Mesenchymal stem cell (in vitro differentiated cells and primary cell): ENCODE results near the gene CARD18.

ENCODE experiments used
- DNase-seq: peaks from one replicate; pipeline ENCODE4 v3.0.0-alpha.2; 2013
- H2AFZ ChIP-seq: one replicate; pipeline ENCODE4 v1.6.1; 2013; ENCODE audit warnings: low read depth, mild to moderate bottlenecking, control low read depth, inconsistent platforms, low read length, moderate library complexity
- H2AK5ac ChIP-seq: 2 replicates; pipeline ENCODE4 v1.6.1; 2013; ENCODE audit warnings: low read length, moderate library complexity, mild to moderate bottlenecking, inconsistent platforms; ENCODE audit not compliant: severe bottlenecking
- H2BK120ac ChIP-seq: one replicate; pipeline ENCODE4 v1.6.1; 2013; ENCODE audit warnings: low read depth, mild to moderate bottlenecking, inconsistent platforms, low read length, moderate library complexity
- H2BK12ac ChIP-seq, 2 experiments: one replicate each; pipeline ENCODE4 v1.6.1; 2013; ENCODE audit warnings: inconsistent platforms in 2 of 2, low read length in 2 of 2, mild to moderate bottlenecking in 2 of 2, moderate library complexity in 2 of 2, control low read depth in 1 of 2
- H2BK15ac ChIP-seq: one replicate; pipeline ENCODE4 v1.6.1; 2013; ENCODE audit warnings: mild to moderate bottlenecking, low read depth, inconsistent platforms; ENCODE audit not compliant: poor library complexity, severe bottlenecking
- H2BK5ac ChIP-seq: 2 replicates; pipeline ENCODE4 v1.6.1; 2013; ENCODE audit warnings: low read depth, mild to moderate bottlenecking, low read length, control low read depth, inconsistent platforms; ENCODE audit not compliant: poor library complexity, severe bottlenecking
- H3K14ac ChIP-seq, 2 experiments: one replicate each; pipeline ENCODE4 v1.6.1; 2013; ENCODE audit warnings: inconsistent platforms in 2 of 2, low read length in 2 of 2, control low read depth in 1 of 2, mild to moderate bottlenecking in 1 of 2, moderate library complexity in 1 of 2
- H3K18ac ChIP-seq, 2 experiments: one replicate each; pipeline ENCODE4 v1.6.1; 2013; ENCODE audit warnings: inconsistent platforms in 2 of 2, low read length in 2 of 2, control low read depth in 1 of 2, low read depth in 1 of 2, mild to moderate bottlenecking in 1 of 2
- H3K23ac ChIP-seq, 2 experiments: one replicate each; pipeline ENCODE4 v1.6.1; 2013; ENCODE audit warnings: inconsistent platforms in 2 of 2, low read length in 2 of 2, mild to moderate bottlenecking in 2 of 2, moderate library complexity in 2 of 2, control low read depth in 1 of 2
- H3K27ac ChIP-seq: 2 replicates; pipeline ENCODE4 v1.5.1; 2013; ENCODE audit warnings: mild to moderate bottlenecking, moderate library complexity, low read length, control low read depth, inconsistent platforms; ENCODE audit not compliant: poor library complexity, severe bottlenecking
- H3K27me3 ChIP-seq, 2 experiments: 2 replicates each; pipeline versions ENCODE4 v1.6.1 to v1.7.0; 2013; ENCODE audit warnings: low read length in 2 of 2, mild to moderate bottlenecking in 2 of 2, moderate library complexity in 2 of 2, control low read depth in 1 of 2, inconsistent platforms in 1 of 2; ENCODE audit not compliant: control insufficient read depth in 1 of 2, insufficient read depth in 1 of 2
- H3K36me3 ChIP-seq, 2 experiments: 2 replicates each; pipeline versions ENCODE4 v1.6.1 to v1.7.0; 2013; ENCODE audit warnings: low read length in 2 of 2, control low read depth in 1 of 2, inconsistent platforms in 1 of 2, low read depth in 1 of 2, mild to moderate bottlenecking in 1 of 2; ENCODE audit not compliant: insufficient read depth in 2 of 2, control insufficient read depth in 1 of 2
- H3K4ac ChIP-seq, 2 experiments: one replicate each; pipeline ENCODE4 v1.6.1; 2013; ENCODE audit warnings: inconsistent platforms in 2 of 2, low read length in 2 of 2, mild to moderate bottlenecking in 2 of 2, moderate library complexity in 2 of 2, control low read depth in 1 of 2, low read depth in 1 of 2
- H3K4me1 ChIP-seq: 2 replicates; pipeline ENCODE4 v1.6.1; 2013; ENCODE audit warnings: low read depth, low read length, control low read depth; ENCODE audit not compliant: control insufficient read depth, insufficient read depth
- H3K4me2 ChIP-seq: 2 replicates; pipeline ENCODE4 v1.6.1; 2013; ENCODE audit warnings: low read length, mild to moderate bottlenecking, inconsistent platforms; ENCODE audit not compliant: poor library complexity, severe bottlenecking
- H3K4me3 ChIP-seq, 2 experiments: 2 replicates each; pipeline versions ENCODE4 v1.5.1 to v1.7.0; 2013; ENCODE audit warnings: low read length in 2 of 2, mild to moderate bottlenecking in 2 of 2, control low read depth in 1 of 2, low read depth in 1 of 2; ENCODE audit not compliant: insufficient read depth in 1 of 2
- H3K79me1 ChIP-seq: replicated peaks from 2 replicates; pipeline ENCODE4 v1.6.1; 2013; ENCODE audit warnings: mild to moderate bottlenecking, control low read depth, low read length, inconsistent platforms; ENCODE audit not compliant: poor library complexity, severe bottlenecking
- H3K9ac ChIP-seq: 2 replicates; pipeline ENCODE4 v1.7.0; 2013; ENCODE audit warnings: mild to moderate bottlenecking, low read length, moderate library complexity
- H3K9me3 ChIP-seq: 2 replicates; pipeline ENCODE4 v1.7.0; 2013; ENCODE audit warnings: mild to moderate bottlenecking, low read length; ENCODE audit not compliant: control insufficient read depth
- H4K8ac ChIP-seq: one replicate; pipeline ENCODE4 v1.6.1; 2013; ENCODE audit warnings: inconsistent platforms, mild to moderate bottlenecking, low read length, moderate library complexity
- H4K91ac ChIP-seq: one replicate; pipeline ENCODE4 v1.6.1; 2013; ENCODE audit warnings: mild to moderate bottlenecking, low read length, inconsistent platforms
- WGBS: methylation state at CpG from one replicate; pipeline ENCODE4 v1.1.7; 2013; ENCODE audit warnings: mixed read lengths; 5-methylcytosine and 5-hydroxymethylcytosine counted together

CARD18 gene

GRCh38 chr11:105156720-105157119 is 17.2 kb upstream of the CARD18 start:
- WGBS = 100% methylated on average over 1 of the region's 4 CpGs
- no peaks in the 10 kb centered on the region for H3K4me1 ChIP-seq
- no peak overlapping the region for H3K14ac ChIP-seq
- no peaks in the 10 kb centered on the region for H3K9me3 ChIP-seq
- no peak overlapping the region for H4K91ac ChIP-seq
- no peaks in the 10 kb centered on the region for H3K79me1 ChIP-seq
- no peak overlapping the region for H3K18ac ChIP-seq
- no peak overlapping the region for H2AK5ac ChIP-seq
- no peak overlapping the region for H3K4ac ChIP-seq
- no peaks in the 10 kb centered on the region for H3K36me3 ChIP-seq
- H2BK12ac ChIP-seq = no peak overlapping the region
- H3K27me3 ChIP-seq = no peaks in the 10 kb centered on the region
- no peak overlapping the region for H2BK120ac ChIP-seq
- no peak overlapping the region for H2AFZ ChIP-seq
- no peak overlapping the region for H3K23ac ChIP-seq
- no peak overlapping the region for H3K4me3 ChIP-seq
- no peak overlapping the region for H4K8ac ChIP-seq
- H3K9ac ChIP-seq = no peak overlapping the region
- H3K27ac ChIP-seq = no peak overlapping the region
- DNase-seq = no peak
- H3K4me2 ChIP-seq = no peak overlapping the region
- H2BK15ac ChIP-seq = no peak overlapping the region
- H2BK5ac ChIP-seq = no peak overlapping the region

GRCh38 chr11:105156231-105156630 is 16.7 kb upstream of the CARD18 start:
- Histone ChIP-seq H3K4me1 (no peaks in the 10 kb centered on the region), H3K4ac (no peak overlapping the region), H4K91ac (no peak overlapping the region), H3K18ac (no peak overlapping the region), H3K27me3 (no peaks in the 10 kb centered on the region), H3K4me3 (no peak overlapping the region), H2AFZ (no peak overlapping the region), H2BK120ac (no peak overlapping the region), H2BK12ac (no peak overlapping the region), H3K9me3 (no peaks in the 10 kb centered on the region), H3K79me1 (no peaks in the 10 kb centered on the region), H3K4me2 (no peak overlapping the region), H2AK5ac (no peak overlapping the region), H3K14ac (no peak overlapping the region), H4K8ac (no peak overlapping the region), H3K36me3 (no peaks in the 10 kb centered on the region), H3K23ac (no peak overlapping the region), H3K9ac (no peak overlapping the region), H3K27ac (no peak overlapping the region), H2BK5ac (no peak overlapping the region), H2BK15ac (no peak overlapping the region)
- no peak for DNase-seq
- 80% methylated on average over 1 of the region's 2 CpGs for WGBS

- Histone ChIP-seq H2BK12ac (no peak overlapping the region), H2BK120ac (no peak overlapping the region), H3K4ac (no peak overlapping the region), H4K91ac (no peak overlapping the region), H3K36me3 (no peaks in the 10 kb centered on the region), H4K8ac (no peak overlapping the region), H2AK5ac (no peak overlapping the region), H2BK15ac (no peak overlapping the region), H2BK5ac (no peak overlapping the region), H2AFZ (no peak overlapping the region), H3K27ac (no peak overlapping the region), H3K18ac (no peak overlapping the region), H3K4me3 (no peak overlapping the region), H3K27me3 (no peaks in the 10 kb centered on the region), H3K4me2 (no peak overlapping the region), H3K79me1 (no peaks in the 10 kb centered on the region), H3K23ac (no peak overlapping the region), H3K14ac (no peak overlapping the region), H3K9ac (no peak overlapping the region), H3K4me1 (no peaks in the 10 kb centered on the region), H3K9me3 (no peaks in the 10 kb centered on the region)
- 94% methylated on average over 5 of the region's 6 CpGs for WGBS
- no peak for DNase-seq
Observed at GRCh38 chr11:105155679-105156078, 16.1 kb upstream of the CARD18 start.

GRCh38 chr11:105153392-105153791 is 13.8 kb upstream of the CARD18 start:
- no peak overlapping the region for H3K4me2 ChIP-seq
- WGBS = 97% methylated on average over 11 of the region's 11 CpGs
- no peak overlapping the region for H3K4ac ChIP-seq
- H2BK120ac ChIP-seq = no peak overlapping the region
- H3K18ac ChIP-seq = no peak overlapping the region
- no peak for DNase-seq
- H2BK15ac ChIP-seq = no peak overlapping the region
- no peak overlapping the region for H3K23ac ChIP-seq
- H3K4me1 ChIP-seq = no peaks in the 10 kb centered on the region
- H4K8ac ChIP-seq = no peak overlapping the region
- H2BK12ac ChIP-seq = no peak overlapping the region
- H3K9ac ChIP-seq = no peak overlapping the region
- H3K79me1 ChIP-seq = no peaks in the 10 kb centered on the region
- no peaks in the 10 kb centered on the region for H3K27me3 ChIP-seq
- H2AFZ ChIP-seq = no peak overlapping the region
- H3K14ac ChIP-seq = no peak overlapping the region
- H2BK5ac ChIP-seq = no peak overlapping the region
- no peak overlapping the region for H2AK5ac ChIP-seq
- H3K4me3 ChIP-seq = no peak overlapping the region
- no peaks in the 10 kb centered on the region for H3K9me3 ChIP-seq
- no peak overlapping the region for H4K91ac ChIP-seq
- H3K27ac ChIP-seq = no peak overlapping the region
- H3K36me3 ChIP-seq = no peaks in the 10 kb centered on the region
